ENCODE results near the gene ZBTB7C. TPM values are rescaled to one million over a fixed set of nuclear protein-coding genes. Genes with fewer than 3 reads are reported as not detected.
"Not testable (repeated sequence)": the region's sequence is repeated elsewhere in the genome, so short reads cannot be mapped to it uniquely, and the experiment has no call there.

The ZBTB7C gene
- total RNA-seq, 6 experiments from 2014 or later, result not detected

- Mint-ChIP-seq H3K4me3 (no peak overlapping the region), H3K4me1 (ENCODE audit: low read depth) (no peaks in the 10 kb centered on the region), H3K36me3 (ENCODE audit: low read depth) (no peaks in the 10 kb centered on the region), H3K27me3 (ENCODE audit: insufficient read depth) (peaks cover 6% of the 10 kb centered on the region; the same call in 1 of the 2 replicates), H3K9me3 (no peaks in the 10 kb centered on the region), H3K27ac (no peak overlapping the region)
- DNase-seq, result no peak
- TF ChIP-seq, protein P1, sequence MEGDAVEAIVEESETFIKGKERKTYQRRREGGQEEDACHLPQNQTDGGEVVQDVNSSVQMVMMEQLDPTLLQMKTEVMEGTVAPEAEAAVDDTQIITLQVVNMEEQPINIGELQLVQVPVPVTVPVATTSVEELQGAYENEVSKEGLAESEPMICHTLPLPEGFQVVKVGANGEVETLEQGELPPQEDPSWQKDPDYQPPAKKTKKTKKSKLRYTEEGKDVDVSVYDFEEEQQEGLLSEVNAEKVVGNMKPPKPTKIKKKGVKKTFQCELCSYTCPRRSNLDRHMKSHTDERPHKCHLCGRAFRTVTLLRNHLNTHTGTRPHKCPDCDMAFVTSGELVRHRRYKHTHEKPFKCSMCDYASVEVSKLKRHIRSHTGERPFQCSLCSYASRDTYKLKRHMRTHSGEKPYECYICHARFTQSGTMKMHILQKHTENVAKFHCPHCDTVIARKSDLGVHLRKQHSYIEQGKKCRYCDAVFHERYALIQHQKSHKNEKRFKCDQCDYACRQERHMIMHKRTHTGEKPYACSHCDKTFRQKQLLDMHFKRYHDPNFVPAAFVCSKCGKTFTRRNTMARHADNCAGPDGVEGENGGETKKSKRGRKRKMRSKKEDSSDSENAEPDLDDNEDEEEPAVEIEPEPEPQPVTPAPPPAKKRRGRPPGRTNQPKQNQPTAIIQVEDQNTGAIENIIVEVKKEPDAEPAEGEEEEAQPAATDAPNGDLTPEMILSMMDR (IDR thresholded peaks at IDR 0.05), result no peak
Observed at GRCh38 chr18:48284743-48285142, 124.4 kb downstream of the ZBTB7C start.

GRCh38 chr18:48284011-48284410 lies 125.2 kb downstream of the ZBTB7C start:
- not testable (repeated sequence) for H3K4me3 Mint-ChIP-seq; H3K9me3 Mint-ChIP-seq; H3K27me3 Mint-ChIP-seq (ENCODE audit: insufficient read depth); H3K27ac Mint-ChIP-seq; DNase-seq; H3K36me3 Mint-ChIP-seq (ENCODE audit: low read depth); H3K4me1 Mint-ChIP-seq (ENCODE audit: low read depth)

DNA sequence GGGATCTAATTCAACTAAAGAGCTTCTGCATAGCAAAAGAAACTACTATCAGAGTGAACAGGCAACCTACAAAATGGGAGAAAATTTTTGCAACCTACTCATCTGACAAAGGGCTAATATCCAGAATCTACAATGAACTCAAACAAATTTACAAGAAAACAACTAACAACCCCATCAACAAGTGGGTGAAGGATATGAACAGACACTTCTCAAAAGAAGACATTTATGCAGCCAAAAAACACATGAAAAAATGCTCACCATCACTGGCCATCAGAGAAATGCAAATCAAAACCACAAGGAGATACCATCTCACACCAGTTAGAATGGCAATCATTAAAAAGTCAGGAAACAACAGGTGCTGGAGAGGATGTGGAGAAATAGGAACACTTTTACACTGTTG lies 127.7 kb downstream of the ZBTB7C start:
- H3K27me3 Mint-ChIP-seq (ENCODE audit: insufficient read depth), result peaks cover 11% of the 10 kb centered on the region; the same call in 1 of the 2 replicates

DNA sequence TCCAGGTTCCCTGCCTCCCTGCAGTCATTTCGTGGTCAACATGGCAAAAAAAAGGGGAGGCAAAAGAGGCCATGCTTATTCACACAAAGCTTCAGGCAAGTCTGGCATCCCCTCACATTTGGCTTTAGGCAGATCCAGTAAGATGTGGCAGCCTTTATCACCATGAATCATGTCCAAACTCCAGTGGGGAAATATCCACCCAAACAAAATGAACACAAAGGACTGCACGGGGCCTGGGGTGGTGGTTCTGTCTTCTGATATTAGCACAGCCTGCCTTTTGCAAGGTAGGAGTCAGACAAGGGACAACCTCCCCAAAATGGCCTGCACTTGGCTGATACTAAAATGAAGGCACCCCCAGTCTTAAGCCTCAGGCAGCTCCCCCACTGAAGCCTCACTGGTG lies 129.9 kb downstream of the ZBTB7C start:
- Mint-ChIP-seq H3K27me3 (ENCODE audit: insufficient read depth) (peaks cover 13% of the 10 kb centered on the region; the same call in 1 of the 2 replicates), H3K27ac (no peak overlapping the region), H3K4me3 (no peak overlapping the region), H3K4me1 (ENCODE audit: low read depth) (no peaks in the 10 kb centered on the region), H3K9me3 (no peaks in the 10 kb centered on the region), H3K36me3 (ENCODE audit: low read depth) (no peaks in the 10 kb centered on the region)
- TF ChIP-seq, protein P1 (IDR thresholded peaks at IDR 0.05), result no peak
- no peak for DNase-seq

More for the DNA sequence above, 127.7 kb downstream of the ZBTB7C start:
- not testable (repeated sequence) for H3K27ac Mint-ChIP-seq; H3K36me3 Mint-ChIP-seq (ENCODE audit: low read depth); H3K9me3 Mint-ChIP-seq; H3K4me3 Mint-ChIP-seq; DNase-seq; H3K4me1 Mint-ChIP-seq (ENCODE audit: low read depth)

DNA sequence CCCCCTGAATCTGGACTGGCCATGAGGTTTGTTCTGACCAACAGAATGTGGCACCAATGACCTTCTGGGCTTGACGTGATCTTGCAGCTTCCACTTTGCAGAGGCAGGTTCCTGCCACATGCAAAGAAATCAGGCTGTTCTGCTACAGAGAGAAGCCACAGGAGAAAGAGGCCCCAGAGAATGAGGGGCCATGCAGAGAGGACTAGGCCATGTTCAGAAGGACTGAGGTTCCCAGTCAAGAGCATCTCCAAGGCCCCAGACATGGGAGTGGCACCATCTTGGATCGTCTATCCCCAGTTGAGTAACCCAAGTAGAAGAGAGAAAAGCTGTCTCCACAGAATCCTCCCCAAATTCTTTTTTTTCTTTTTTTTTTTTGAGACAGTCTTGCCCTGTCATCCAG lies 131.1 kb downstream of the ZBTB7C start:
- H3K27me3 Mint-ChIP-seq (ENCODE audit: insufficient read depth), result peaks cover 13% of the 10 kb centered on the region; the same call in 1 of the 2 replicates
- H3K4me1 Mint-ChIP-seq (ENCODE audit: low read depth), result no peaks in the 10 kb centered on the region
- no peaks in the 10 kb centered on the region for H3K9me3 Mint-ChIP-seq
- no peak for DNase-seq
- H3K4me3 Mint-ChIP-seq, result no peak overlapping the region
- no peak overlapping the region for H3K27ac Mint-ChIP-seq
- TF ChIP-seq, protein P1 (IDR thresholded peaks at IDR 0.05), result no peak
- H3K36me3 Mint-ChIP-seq (ENCODE audit: low read depth), result no peaks in the 10 kb centered on the region

DNA sequence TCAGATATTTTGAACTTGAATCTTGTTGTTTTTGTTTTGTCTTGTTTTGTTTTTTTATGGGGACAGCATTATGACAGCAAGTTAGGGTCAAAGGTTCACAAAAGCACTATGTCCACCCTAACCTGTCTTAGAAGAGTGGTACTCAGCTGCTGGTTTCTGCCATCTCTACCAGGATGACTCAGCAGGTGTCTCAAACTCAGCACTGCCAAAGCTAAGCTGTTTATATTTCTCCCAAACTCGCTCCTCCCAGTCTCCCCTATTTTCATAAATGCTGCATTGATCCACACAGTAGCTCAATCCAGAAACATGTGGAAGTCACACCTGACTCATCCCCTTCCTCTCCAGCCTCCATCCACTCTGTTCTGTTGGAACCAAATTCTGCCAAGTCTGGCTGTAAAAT lies 134.9 kb downstream of the ZBTB7C start:
- H3K9me3 Mint-ChIP-seq, result no peaks in the 10 kb centered on the region

More for the DNA sequence above, 134.9 kb downstream of the ZBTB7C start:
- Mint-ChIP-seq H3K4me3 (no peak overlapping the region), H3K27me3 (ENCODE audit: insufficient read depth) (peaks cover 15% of the 10 kb centered on the region; the same call in 1 of the 2 replicates), H3K36me3 (ENCODE audit: low read depth) (no peaks in the 10 kb centered on the region), H3K27ac (no peak overlapping the region), H3K4me1 (ENCODE audit: low read depth) (no peaks in the 10 kb centered on the region)
- no peak for DNase-seq
- TF ChIP-seq, protein P1 (IDR thresholded peaks at IDR 0.05), result no peak

All from HFFc6 (cell line).